ENCODE results near the gene FRMPD4. TPM values are rescaled to one million over a fixed set of nuclear protein-coding genes. Genes with fewer than 3 reads are reported as not detected.

The FRMPD4 gene
- total RNA-seq, 3 donors from 2014 or later, result 0.06 to 3.4 (median 0.34) TPM

GRCh38 chrX:12240491-12240890, 102.2 kb downstream of the FRMPD4 start:
- DNase-seq (no peak), ATAC-seq (no peak)
- Histone ChIP-seq H3K4me1 (ENCODE audit: low read depth) (no peaks in the 10 kb centered on the region), H3K36me3 (ENCODE audit: low read depth) (no peaks in the 10 kb centered on the region), H3K4me3 (no peak overlapping the region), H3K9me3 (no peaks in the 10 kb centered on the region)
- no peak for TF ChIP-seq CTCF (IDR thresholded peaks at IDR 0.05)
- intact Hi-C loops (cut with DNase I, micrococcal nuclease), result no loop called here

DNA sequence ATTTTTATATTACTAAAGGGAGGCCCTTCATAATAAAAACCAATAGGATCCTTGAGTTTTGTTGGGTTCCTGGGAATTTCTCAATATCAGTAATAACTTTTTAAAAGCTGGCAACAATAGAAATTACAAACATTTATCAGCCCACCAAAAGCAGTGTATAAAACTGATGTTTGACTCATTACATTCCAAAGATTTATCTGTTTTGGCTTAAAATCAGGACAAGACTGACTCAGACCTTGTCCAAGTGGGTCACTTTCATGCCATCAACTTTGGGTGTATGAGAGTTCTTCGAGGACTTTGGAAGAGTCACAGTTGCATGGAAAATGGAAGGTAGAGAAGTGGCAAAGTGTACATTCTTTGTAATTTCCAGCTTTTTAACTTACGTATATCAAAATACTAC, 102.8 kb downstream of the FRMPD4 start:
- Histone ChIP-seq H3K4me3 (no peak overlapping the region), H3K9me3 (no peaks in the 10 kb centered on the region), H3K4me1 (ENCODE audit: low read depth) (no peaks in the 10 kb centered on the region), H3K36me3 (ENCODE audit: low read depth) (no peaks in the 10 kb centered on the region)
- intact Hi-C loops (cut with DNase I, micrococcal nuclease), result no loop called here
- DNase-seq, result no peak
- no peak for ATAC-seq
- no peak for TF ChIP-seq CTCF (IDR thresholded peaks at IDR 0.05)

DNA sequence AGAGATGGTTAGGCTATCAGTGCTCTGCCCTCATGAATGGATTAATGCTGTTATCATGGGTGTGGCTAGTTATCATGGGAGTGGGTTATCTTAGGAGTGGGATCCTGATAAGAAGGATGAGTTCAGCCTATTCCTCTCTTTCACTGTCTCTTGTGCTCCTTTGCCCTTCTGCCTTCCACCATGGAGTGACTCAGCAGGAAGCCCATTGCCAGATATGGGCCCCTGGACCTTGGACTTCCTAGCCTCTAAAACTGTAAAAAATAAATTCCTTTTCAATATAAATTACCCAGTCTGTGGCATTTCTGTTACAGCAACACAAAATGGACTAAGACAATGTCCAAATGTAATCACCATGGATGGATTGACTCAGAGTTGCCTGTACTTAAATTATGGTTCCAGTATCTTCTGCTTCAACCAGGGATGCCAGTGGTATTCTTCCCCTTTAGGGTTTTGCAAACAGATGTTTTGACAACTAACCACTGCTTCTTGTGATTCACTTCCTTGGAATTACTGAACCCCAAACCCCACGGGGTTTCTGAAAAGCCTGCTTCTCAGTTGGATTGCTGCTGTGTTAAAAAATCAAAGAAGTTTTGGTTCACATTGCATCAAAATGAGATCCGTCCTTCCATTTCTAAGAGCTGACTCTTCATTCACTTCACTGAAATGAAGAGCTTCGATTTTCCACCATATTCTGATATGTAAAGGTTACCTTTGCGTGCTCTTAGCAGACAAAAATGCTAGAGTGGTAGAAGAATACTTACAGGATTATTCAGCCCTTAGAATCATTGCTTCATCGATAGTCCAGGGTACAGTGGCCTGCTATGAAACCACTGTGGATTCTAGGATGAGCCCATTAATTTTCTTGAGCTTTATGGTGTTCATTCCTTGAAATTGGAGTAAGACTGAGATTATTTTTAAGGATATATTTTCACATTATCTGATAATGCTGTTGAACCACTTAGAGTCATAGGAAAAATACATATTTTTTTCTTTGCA, 107.7 kb downstream of the FRMPD4 start:
- no peak for ATAC-seq
- no peak for DNase-seq
- no peaks in the 10 kb centered on the region for H3K9me3 ChIP-seq
- H3K36me3 ChIP-seq (ENCODE audit: low read depth), result no peaks in the 10 kb centered on the region
- intact Hi-C loops (cut with DNase I, micrococcal nuclease), result no loop called here
- no peak for TF ChIP-seq CTCF (IDR thresholded peaks at IDR 0.05)
- H3K4me1 ChIP-seq (ENCODE audit: low read depth), result no peaks in the 10 kb centered on the region
- H3K4me3 ChIP-seq, result no peak overlapping the region

DNA sequence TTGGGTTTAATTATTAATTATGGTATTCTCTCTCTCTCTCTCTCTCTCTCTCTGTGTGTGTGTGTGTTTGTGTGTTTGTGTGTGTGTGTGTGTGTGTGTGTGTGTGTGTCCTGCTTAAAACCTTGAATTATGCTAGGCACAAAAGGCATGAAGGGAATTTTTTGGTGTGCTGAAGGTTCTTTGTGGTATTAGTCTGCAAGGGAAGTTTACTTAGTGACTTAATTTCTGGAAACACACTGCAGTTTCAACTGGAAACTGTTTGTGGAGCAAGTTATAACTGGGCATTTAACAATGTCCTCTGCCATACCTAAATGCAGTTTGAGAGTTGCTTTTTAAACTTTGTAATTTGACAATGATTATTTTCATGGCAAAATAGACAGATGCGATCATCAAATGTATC, 111.7 kb downstream of the FRMPD4 start:
- Histone ChIP-seq H3K9me3 (no peaks in the 10 kb centered on the region), H3K36me3 (ENCODE audit: low read depth) (no peaks in the 10 kb centered on the region), H3K4me3 (no peak overlapping the region), H3K4me1 (ENCODE audit: low read depth) (no peaks in the 10 kb centered on the region)
- DNase-seq, result no peak
- no peak for TF ChIP-seq CTCF (IDR thresholded peaks at IDR 0.05)
- intact Hi-C loops (cut with DNase I, micrococcal nuclease), result no loop called here
- no peak for ATAC-seq

- no peak overlapping the region for H3K4me3 ChIP-seq
- no peaks in the 10 kb centered on the region for H3K9me3 ChIP-seq
- no peak for TF ChIP-seq CTCF (IDR thresholded peaks at IDR 0.05)
- intact Hi-C loops (cut with DNase I, micrococcal nuclease), result no loop called here
- ATAC-seq (no peak), DNase-seq (no peak)
- no peaks in the 10 kb centered on the region for H3K4me1 ChIP-seq (ENCODE audit: low read depth)
- no peaks in the 10 kb centered on the region for H3K36me3 ChIP-seq (ENCODE audit: low read depth)
Measured at GRCh38 chrX:12263211-12263610, 124.9 kb downstream of the FRMPD4 start.
